ENCODE data around the gene BMPER.

DNA sequence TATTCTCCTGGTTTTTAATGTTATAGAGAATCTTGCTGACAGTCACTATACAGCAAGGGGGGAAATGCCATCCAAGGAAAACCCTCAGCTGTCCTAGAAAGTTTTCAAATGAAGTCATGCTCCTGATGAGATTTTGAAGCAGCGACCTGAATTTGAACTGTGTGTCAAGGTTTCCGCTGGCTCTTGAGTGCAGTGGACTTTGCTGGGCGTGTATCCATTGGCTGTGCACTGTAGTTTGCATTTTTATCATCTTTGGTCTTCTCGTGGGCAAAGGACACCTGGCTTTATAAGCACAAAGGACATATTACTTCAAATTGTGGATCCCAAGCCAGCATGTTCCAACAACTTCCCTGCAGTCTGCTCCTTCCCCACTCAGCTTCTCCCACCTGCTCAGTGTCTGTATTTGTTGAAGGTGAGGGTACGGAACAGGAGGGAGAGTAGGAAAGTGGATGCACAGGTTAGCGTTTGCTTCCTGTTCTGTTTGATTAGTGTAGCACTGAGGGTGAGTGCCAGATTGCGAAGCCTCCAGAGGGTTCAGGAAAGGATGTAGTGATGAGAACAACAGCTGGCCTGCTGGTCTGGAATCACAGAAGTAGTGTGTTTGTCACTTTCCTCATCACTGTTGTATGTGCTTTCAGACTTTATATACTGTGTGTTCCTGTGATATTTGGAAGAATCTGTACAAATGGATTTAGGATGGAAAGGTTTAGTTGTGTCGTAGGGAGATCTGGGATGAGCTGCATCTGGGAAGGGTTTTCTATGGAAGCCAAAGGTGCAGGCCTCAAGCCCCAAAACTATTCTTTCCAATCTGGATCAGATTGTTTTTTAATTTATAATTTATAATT is 204.8 kb downstream of the BMPER start:
- TF ChIP-seq, protein P1, sequence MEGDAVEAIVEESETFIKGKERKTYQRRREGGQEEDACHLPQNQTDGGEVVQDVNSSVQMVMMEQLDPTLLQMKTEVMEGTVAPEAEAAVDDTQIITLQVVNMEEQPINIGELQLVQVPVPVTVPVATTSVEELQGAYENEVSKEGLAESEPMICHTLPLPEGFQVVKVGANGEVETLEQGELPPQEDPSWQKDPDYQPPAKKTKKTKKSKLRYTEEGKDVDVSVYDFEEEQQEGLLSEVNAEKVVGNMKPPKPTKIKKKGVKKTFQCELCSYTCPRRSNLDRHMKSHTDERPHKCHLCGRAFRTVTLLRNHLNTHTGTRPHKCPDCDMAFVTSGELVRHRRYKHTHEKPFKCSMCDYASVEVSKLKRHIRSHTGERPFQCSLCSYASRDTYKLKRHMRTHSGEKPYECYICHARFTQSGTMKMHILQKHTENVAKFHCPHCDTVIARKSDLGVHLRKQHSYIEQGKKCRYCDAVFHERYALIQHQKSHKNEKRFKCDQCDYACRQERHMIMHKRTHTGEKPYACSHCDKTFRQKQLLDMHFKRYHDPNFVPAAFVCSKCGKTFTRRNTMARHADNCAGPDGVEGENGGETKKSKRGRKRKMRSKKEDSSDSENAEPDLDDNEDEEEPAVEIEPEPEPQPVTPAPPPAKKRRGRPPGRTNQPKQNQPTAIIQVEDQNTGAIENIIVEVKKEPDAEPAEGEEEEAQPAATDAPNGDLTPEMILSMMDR (IDR thresholded peaks at IDR 0.05): no peak
- TF ChIP-seq POLR2A (IDR thresholded peaks at IDR 0.05): no peak
- no peak for TF ChIP-seq EP300 (IDR thresholded peaks at IDR 0.05)

Measured in tibial nerve (tissue), 4 donors.